ENCODE measurements around the gene CP. TPM values are rescaled to one million over a fixed set of nuclear protein-coding genes. Genes with fewer than 3 reads are reported as not detected.

CP gene
- total and polyA plus RNA-seq, 2 of the 13 experiments (the other 11 are each of a cell fraction or from before 2014, with no cell fraction given) = 42.6 to 789 TPM

DNA sequence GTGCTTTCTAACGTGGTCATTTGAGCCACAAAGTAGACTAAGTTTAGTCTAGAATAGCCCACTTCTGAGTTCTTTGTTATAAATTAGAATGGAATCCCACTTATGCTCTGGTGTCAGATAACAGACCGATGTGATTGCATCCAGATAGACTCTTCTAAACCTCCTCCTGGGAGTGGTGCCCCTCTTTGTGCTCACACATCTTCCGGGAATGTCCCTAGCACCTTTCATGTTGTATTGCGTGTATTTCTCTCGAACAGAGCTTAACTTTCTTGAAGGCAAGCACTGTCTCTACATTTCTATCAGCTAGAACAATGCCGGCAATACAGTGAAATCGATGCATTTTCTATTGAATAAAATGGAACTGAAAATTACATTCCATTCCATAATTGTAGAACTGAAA is 23.0 kb downstream of the CP start (continued):
- no peak for TF ChIP-seq CHD2 (IDR thresholded peaks at IDR 0.05; ENCODE audit: low read depth, low read length)
- TF ChIP-seq, protein P1, sequence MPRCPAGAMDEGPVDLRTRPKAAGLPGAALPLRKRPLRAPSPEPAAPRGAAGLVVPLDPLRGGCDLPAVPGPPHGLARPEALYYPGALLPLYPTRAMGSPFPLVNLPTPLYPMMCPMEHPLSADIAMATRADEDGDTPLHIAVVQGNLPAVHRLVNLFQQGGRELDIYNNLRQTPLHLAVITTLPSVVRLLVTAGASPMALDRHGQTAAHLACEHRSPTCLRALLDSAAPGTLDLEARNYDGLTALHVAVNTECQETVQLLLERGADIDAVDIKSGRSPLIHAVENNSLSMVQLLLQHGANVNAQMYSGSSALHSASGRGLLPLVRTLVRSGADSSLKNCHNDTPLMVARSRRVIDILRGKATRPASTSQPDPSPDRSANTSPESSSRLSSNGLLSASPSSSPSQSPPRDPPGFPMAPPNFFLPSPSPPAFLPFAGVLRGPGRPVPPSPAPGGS (CRISPR knock-in tag; IDR thresholded peaks at IDR 0.05) = no peak
- TF ChIP-seq ZNF253 (CRISPR knock-in tag; IDR thresholded peaks at IDR 0.05; ENCODE audit: borderline replicate concordance) = no peak
- TF ChIP-seq ZNF792 (CRISPR knock-in tag; IDR thresholded peaks at IDR 0.05) = no peak
- TF ChIP-seq, protein P2, sequence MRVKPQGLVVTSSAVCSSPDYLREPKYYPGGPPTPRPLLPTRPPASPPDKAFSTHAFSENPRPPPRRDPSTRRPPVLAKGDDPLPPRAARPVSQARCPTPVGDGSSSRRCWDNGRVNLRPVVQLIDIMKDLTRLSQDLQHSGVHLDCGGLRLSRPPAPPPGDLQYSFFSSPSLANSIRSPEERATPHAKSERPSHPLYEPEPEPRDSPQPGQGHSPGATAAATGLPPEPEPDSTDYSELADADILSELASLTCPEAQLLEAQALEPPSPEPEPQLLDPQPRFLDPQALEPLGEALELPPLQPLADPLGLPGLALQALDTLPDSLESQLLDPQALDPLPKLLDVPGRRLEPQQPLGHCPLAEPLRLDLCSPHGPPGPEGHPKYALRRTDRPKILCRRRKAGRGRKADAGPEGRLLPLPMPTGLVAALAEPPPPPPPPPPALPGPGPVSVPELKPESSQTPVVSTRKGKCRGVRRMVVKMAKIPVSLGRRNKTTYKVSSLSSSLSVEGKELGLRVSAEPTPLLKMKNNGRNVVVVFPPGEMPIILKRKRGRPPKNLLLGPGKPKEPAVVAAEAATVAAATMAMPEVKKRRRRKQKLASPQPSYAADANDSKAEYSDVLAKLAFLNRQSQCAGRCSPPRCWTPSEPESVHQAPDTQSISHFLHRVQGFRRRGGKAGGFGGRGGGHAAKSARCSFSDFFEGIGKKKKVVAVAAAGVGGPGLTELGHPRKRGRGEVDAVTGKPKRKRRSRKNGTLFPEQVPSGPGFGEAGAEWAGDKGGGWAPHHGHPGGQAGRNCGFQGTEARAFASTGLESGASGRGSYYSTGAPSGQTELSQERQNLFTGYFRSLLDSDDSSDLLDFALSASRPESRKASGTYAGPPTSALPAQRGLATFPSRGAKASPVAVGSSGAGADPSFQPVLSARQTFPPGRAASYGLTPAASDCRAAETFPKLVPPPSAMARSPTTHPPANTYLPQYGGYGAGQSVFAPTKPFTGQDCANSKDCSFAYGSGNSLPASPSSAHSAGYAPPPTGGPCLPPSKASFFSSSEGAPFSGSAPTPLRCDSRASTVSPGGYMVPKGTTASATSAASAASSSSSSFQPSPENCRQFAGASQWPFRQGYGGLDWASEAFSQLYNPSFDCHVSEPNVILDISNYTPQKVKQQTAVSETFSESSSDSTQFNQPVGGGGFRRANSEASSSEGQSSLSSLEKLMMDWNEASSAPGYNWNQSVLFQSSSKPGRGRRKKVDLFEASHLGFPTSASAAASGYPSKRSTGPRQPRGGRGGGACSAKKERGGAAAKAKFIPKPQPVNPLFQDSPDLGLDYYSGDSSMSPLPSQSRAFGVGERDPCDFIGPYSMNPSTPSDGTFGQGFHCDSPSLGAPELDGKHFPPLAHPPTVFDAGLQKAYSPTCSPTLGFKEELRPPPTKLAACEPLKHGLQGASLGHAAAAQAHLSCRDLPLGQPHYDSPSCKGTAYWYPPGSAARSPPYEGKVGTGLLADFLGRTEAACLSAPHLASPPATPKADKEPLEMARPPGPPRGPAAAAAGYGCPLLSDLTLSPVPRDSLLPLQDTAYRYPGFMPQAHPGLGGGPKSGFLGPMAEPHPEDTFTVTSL (CRISPR knock-in tag; IDR thresholded peaks at IDR 0.05; ENCODE audit: borderline replicate concordance) = no peak
- TF ChIP-seq, protein P3, sequence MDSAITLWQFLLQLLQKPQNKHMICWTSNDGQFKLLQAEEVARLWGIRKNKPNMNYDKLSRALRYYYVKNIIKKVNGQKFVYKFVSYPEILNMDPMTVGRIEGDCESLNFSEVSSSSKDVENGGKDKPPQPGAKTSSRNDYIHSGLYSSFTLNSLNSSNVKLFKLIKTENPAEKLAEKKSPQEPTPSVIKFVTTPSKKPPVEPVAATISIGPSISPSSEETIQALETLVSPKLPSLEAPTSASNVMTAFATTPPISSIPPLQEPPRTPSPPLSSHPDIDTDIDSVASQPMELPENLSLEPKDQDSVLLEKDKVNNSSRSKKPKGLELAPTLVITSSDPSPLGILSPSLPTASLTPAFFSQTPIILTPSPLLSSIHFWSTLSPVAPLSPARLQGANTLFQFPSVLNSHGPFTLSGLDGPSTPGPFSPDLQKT (CRISPR knock-in tag; IDR thresholded peaks at IDR 0.05; ENCODE audit: borderline replicate concordance) = no peak
- TF ChIP-seq MEIS2 (CRISPR knock-in tag; IDR thresholded peaks at IDR 0.05) = no peak
- TF ChIP-seq, protein P4, sequence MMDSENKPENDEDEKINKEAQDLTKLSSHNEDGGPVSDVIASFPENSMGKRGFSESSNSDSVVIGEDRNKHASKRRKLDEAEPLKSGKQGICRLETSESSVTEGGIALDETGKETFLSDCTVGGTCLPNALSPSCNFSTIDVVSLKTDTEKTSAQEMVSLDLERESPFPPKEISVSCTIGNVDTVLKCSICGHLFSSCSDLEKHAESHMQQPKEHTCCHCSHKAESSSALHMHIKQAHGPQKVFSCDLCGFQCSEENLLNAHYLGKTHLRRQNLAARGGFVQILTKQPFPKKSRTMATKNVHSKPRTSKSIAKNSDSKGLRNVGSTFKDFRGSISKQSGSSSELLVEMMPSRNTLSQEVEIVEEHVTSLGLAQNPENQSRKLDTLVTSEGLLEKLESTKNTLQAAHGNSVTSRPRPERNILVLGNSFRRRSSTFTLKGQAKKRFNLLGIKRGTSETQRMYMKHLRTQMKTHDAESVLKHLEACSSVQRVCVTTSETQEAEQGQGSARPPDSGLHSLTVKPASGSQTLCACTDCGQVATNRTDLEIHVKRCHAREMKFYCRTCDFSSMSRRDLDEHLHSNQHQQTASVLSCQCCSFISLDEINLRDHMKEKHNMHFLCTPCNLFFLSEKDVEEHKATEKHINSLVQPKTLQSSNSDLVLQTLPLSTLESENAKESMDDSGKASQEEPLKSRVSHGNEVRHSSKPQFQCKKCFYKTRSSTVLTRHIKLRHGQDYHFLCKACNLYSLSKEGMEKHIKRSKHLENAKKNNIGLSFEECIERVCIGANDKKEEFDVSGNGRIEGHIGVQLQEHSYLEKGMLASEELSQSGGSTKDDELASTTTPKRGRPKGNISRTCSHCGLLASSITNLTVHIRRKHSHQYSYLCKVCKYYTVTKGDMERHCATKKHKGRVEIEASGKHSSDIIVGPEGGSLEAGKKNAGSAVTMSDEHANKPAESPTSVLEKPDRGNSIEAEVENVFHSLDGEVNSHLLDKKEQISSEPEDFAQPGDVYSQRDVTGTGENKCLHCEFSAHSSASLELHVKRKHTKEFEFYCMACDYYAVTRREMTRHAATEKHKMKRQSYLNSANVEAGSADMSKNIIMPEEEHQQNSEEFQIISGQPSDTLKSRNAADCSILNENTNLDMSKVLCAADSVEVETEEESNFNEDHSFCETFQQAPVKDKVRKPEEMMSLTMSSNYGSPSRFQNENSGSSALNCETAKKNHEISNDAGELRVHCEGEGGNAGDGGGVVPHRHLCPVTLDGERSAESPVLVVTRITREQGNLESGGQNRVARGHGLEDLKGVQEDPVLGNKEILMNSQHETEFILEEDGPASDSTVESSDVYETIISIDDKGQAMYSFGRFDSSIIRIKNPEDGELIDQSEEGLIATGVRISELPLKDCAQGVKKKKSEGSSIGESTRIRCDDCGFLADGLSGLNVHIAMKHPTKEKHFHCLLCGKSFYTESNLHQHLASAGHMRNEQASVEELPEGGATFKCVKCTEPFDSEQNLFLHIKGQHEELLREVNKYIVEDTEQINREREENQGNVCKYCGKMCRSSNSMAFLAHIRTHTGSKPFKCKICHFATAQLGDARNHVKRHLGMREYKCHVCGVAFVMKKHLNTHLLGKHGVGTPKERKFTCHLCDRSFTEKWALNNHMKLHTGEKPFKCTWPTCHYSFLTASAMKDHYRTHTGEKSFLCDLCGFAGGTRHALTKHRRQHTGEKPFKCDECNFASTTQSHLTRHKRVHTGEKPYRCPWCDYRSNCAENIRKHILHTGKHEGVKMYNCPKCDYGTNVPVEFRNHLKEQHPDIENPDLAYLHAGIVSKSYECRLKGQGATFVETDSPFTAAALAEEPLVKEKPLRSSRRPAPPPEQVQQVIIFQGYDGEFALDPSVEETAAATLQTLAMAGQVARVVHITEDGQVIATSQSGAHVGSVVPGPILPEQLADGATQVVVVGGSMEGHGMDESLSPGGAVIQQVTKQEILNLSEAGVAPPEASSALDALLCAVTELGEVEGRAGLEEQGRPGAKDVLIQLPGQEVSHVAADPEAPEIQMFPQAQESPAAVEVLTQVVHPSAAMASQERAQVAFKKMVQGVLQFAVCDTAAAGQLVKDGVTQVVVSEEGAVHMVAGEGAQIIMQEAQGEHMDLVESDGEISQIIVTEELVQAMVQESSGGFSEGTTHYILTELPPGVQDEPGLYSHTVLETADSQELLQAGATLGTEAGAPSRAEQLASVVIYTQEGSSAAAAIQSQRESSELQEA (CRISPR knock-in tag; IDR thresholded peaks at IDR 0.05; ENCODE audit: not compliant biosample characterization) = no peak

Data from HepG2 (cell line).